Prostate gland (tissue), 2 donors: ENCODE results near the gene TULP3. TPM values are rescaled to one million over a fixed set of nuclear protein-coding genes. Genes with fewer than 3 reads are reported as not detected.

Experiments used
- DNase-seq: peaks from one replicate; pipeline ENCODE4 v3.0.0-alpha.2; 2019; ENCODE audit warnings: low spot score
- H3K27ac ChIP-seq, 2 donors: fragments of 200-600 bp; sonication (generic); 2 replicates each; pipeline ENCODE4 v1.5.1; 2017 to 2019
- H3K27me3 ChIP-seq: fragments of 200-600 bp; sonication (generic); replicated peaks from 2 replicates; pipeline ENCODE4 v1.5.1; 2019; ENCODE audit not compliant: insufficient read depth
- H3K36me3 ChIP-seq, 2 donors: fragments of 200-600 bp; sonication (generic); 1 replicate in 1 of 2; 2 replicates in 1 of 2; pipeline versions ENCODE4 v1.5.1 to v1.8.1; 2017 to 2019
- H3K4me1 ChIP-seq: fragments of 200-600 bp; sonication (generic); replicated peaks from 2 replicates; pipeline ENCODE4 v1.5.1; 2019
- H3K4me3 ChIP-seq, 2 donors: fragments of 200-600 bp; sonication (generic); 2 replicates each; pipeline ENCODE4 v1.5.1; 2017 to 2019
- H3K9me3 ChIP-seq: fragments of 200-600 bp; sonication (generic); 2 replicates; pipeline ENCODE4 v1.5.1; 2017
- POLR2A ChIP-seq: fragments of 450-650 bp; IDR thresholded peaks from one replicate; pipeline ENCODE4 v1.6.1; 2016; ENCODE audit warnings: antibody characterized with exemption, mild to moderate bottlenecking
- POLR2AphosphoS5 ChIP-seq: sonication (generic); formaldehyde crosslinking; IDR thresholded peaks from one replicate; pipeline ENCODE4 v1.6.1; 2017; ENCODE audit warnings: antibody characterized with exemption
- WGBS: methylation state at CpG from one replicate; pipeline ENCODE4 v1.1.5; 2018; 5-methylcytosine and 5-hydroxymethylcytosine counted together
- intact Hi-C: fragments of 100-400 bp; cut with DNase I; formaldehyde crosslinking; loops from one replicate; pipeline ENCODE4 v1.14.2; 2022
- total RNA-seq, 2 donors: library from RNA; depleted of rRNA; stranded (reverse); fragments of >200 nt; gene quantifications; one replicate each; pipeline ENCODE4 v1.1.0, GENCODE V29; 2016
- TF ChIP-seq, protein P1 (sequence below), 4 experiments: fragments of 200-600 bp in 2 of 4; fragments of 450-650 bp in 2 of 4; sonication (generic) in 2 of 4; IDR thresholded peaks; 1 replicate in 3 of 4; 2 replicates in 1 of 4; pipeline ENCODE4 v1.5.1; 2016 to 2019; ENCODE audit warnings: antibody characterized with exemption in 4 of 4, mild to moderate bottlenecking in 2 of 4, moderate library complexity in 2 of 4

TULP3 gene
- total RNA-seq, 2 donors from 2014 or later = 15.2 to 22.2 TPM

DNA sequence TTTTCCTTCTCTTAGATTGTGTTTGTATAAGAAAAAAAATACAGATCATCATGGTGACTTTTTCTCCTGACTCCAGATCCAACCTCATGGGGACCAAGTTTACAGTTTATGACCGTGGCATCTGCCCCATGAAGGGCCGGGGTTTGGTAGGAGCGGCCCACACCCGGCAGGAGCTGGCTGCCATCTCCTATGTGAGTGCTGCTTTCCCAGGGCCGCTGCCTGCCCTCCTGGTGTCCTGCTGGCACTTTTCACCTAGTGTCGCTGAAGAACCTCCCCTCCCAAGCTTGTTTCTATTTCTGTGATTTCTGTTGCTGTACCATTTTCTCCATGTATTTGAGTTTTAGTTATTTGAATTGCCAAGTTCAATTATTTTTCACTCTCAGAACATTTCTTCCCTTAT, 43.7 kb downstream of the TULP3 start:
- no peaks in the 10 kb centered on the region for H3K27me3 ChIP-seq
- intact Hi-C loops = no loop called here
- TF ChIP-seq POLR2AphosphoS5 (no peak), POLR2A (no peak)
- TF ChIP-seq, protein P1, sequence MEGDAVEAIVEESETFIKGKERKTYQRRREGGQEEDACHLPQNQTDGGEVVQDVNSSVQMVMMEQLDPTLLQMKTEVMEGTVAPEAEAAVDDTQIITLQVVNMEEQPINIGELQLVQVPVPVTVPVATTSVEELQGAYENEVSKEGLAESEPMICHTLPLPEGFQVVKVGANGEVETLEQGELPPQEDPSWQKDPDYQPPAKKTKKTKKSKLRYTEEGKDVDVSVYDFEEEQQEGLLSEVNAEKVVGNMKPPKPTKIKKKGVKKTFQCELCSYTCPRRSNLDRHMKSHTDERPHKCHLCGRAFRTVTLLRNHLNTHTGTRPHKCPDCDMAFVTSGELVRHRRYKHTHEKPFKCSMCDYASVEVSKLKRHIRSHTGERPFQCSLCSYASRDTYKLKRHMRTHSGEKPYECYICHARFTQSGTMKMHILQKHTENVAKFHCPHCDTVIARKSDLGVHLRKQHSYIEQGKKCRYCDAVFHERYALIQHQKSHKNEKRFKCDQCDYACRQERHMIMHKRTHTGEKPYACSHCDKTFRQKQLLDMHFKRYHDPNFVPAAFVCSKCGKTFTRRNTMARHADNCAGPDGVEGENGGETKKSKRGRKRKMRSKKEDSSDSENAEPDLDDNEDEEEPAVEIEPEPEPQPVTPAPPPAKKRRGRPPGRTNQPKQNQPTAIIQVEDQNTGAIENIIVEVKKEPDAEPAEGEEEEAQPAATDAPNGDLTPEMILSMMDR (IDR thresholded peaks at IDR 0.05) = no peak
- H3K9me3 ChIP-seq = no peaks in the 10 kb centered on the region
- WGBS = 97% methylated on average over 6 of the region's 6 CpGs
- H3K36me3 ChIP-seq = peaks cover 0 to 4% of the 10 kb centered on the region in 2 donors
- DNase-seq = no peak
- H3K4me1 ChIP-seq = no peaks in the 10 kb centered on the region
- no peak overlapping the region for H3K27ac ChIP-seq
- H3K4me3 ChIP-seq = no peak overlapping the region

DNA sequence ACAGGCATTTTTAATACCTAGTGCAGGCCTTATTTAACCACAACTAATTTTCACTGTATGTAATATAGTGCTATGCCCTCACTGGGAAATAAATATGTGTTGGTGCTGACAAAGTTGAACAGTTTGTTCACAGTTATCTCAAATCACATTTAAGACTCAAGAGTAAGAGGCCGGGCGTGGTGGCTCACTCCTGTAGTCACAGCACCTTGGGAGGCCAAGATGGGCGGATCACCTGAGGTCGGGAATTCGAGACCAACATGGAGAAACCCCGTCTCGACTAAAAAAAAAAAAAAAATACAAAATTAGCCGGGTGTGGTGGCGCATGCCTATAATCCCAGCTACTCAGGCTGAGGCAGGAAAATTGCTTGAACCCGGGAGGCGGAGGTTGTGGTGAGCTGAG, 45.6 kb downstream of the TULP3 start:
- no peak overlapping the region for H3K4me3 ChIP-seq
- TF ChIP-seq POLR2A (no peak), POLR2AphosphoS5 (no peak)
- TF ChIP-seq, protein P1 (IDR thresholded peaks at IDR 0.05) = no peak

DNA sequence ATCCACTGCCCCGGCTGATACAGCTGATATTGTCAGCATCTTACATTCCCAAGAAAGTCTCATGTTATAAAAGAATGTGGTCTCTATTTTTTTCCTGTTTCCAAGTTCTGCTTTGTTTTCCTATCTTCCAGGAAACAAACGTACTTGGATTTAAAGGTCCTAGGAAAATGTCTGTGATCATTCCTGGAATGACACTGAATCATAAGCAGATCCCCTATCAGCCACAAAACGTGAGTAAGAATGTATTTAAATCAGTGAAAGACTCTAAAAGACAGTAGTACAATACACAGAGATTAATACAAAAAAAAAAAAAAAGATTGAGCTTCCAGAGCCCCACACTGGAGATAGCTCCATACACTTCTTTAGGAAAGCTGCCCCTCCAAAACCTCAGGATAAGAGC, 46.8 kb downstream of the TULP3 start:
- no peaks in the 10 kb centered on the region for H3K4me1 ChIP-seq
- H3K4me3 ChIP-seq = no peak overlapping the region
- WGBS = 80% methylated on average over 3 of the region's 3 CpGs
- DNase-seq = no peak
- intact Hi-C loops = no loop called here
- H3K27me3 ChIP-seq = no peaks in the 10 kb centered on the region
- TF ChIP-seq POLR2AphosphoS5 = no peak
- TF ChIP-seq, protein P1 (IDR thresholded peaks at IDR 0.05) = no peak
- no peak for TF ChIP-seq POLR2A
- no peaks in the 10 kb centered on the region for H3K9me3 ChIP-seq
- H3K27ac ChIP-seq = no peak overlapping the region
- no peaks in the 10 kb centered on the region for H3K36me3 ChIP-seq

More for the DNA sequence above, 45.6 kb downstream of the TULP3 start:
- Histone ChIP-seq H3K36me3 (no peaks in the 10 kb centered on the region), H3K9me3 (no peaks in the 10 kb centered on the region), H3K27me3 (no peaks in the 10 kb centered on the region), H3K27ac (no peak overlapping the region), H3K4me1 (no peaks in the 10 kb centered on the region)
- DNase-seq = no peak
- intact Hi-C loops = no loop called here
- WGBS = 92% methylated on average over 11 of the region's 11 CpGs

DNA sequence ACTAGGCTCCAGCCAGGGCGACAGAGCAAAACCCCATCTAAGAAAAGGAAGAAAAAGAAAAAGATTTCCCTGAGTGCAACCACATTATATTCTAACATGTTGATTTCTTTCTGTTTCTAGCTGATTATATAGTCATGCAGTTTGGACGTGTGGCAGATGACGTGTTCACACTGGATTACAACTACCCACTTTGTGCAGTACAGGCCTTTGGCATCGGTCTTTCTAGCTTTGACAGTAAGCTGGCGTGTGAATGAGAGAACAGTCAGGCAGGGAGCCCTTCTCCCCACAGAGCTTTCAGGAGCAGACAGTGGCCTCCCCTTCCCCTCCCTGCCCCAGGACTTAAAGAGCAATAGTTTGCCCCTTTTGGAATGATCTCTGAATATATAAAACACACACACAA, 48.5 kb downstream of the TULP3 start:
- TF ChIP-seq, protein P1 (IDR thresholded peaks at IDR 0.05) = no peak
- no peak for TF ChIP-seq POLR2A
- no peak for TF ChIP-seq POLR2AphosphoS5
- Histone ChIP-seq H3K36me3 (no peaks in the 10 kb centered on the region), H3K4me3 (no peak overlapping the region), H3K27me3 (no peaks in the 10 kb centered on the region), H3K27ac (no peak overlapping the region), H3K4me1 (no peaks in the 10 kb centered on the region), H3K9me3 (no peaks in the 10 kb centered on the region)
- intact Hi-C loops = no loop called here
- no peak for DNase-seq
- WGBS = 77% methylated on average over 5 of the region's 5 CpGs

DNA sequence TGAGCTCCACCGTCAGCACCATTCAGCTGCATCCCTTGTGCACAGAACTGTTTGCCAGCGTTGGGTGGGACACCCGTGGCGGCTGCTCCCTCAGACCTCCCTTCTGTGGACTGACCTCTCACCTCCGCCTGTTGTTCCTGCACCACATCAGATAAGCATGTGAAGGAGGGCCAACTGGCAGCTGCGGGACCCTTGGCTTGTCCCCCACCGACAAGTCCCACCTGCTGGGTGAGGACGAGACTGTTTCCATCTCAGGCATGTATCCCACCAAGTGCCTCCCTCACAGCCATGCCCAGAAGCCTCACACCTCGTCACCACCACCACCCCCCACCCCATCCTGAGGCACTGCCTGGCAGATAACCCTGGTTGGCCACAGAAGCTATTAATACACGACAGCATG, 49.9 kb downstream of the TULP3 start:
- no peak for DNase-seq
- WGBS = 58% methylated on average over 10 of the region's 10 CpGs
- Histone ChIP-seq H3K36me3 (no peaks in the 10 kb centered on the region), H3K4me1 (no peaks in the 10 kb centered on the region), H3K27me3 (no peaks in the 10 kb centered on the region), H3K27ac (no peak overlapping the region), H3K9me3 (no peaks in the 10 kb centered on the region), H3K4me3 (no peak overlapping the region)
- intact Hi-C loops = loop anchor here (5.0 to 10.0 kb wide), 2 partner anchors 53 to 86 kb away; partner anchors contain the start of gene TEX52
- TF ChIP-seq, protein P1 (IDR thresholded peaks at IDR 0.05) = no peak
- TF ChIP-seq POLR2A = no peak
- TF ChIP-seq POLR2AphosphoS5 = no peak
